Measurements from ENCODE around the gene VIPR2. TPM values are rescaled to one million over a fixed set of nuclear protein-coding genes. Genes with fewer than 3 reads are reported as not detected.
A peak's percentile ranks its signal among the peaks of the same experiment; 100 is the strongest.

The VIPR2 gene
- total and polyA plus RNA-seq, 8 donors: 0.28 to 0.80 (median 0.44) TPM

DNA sequence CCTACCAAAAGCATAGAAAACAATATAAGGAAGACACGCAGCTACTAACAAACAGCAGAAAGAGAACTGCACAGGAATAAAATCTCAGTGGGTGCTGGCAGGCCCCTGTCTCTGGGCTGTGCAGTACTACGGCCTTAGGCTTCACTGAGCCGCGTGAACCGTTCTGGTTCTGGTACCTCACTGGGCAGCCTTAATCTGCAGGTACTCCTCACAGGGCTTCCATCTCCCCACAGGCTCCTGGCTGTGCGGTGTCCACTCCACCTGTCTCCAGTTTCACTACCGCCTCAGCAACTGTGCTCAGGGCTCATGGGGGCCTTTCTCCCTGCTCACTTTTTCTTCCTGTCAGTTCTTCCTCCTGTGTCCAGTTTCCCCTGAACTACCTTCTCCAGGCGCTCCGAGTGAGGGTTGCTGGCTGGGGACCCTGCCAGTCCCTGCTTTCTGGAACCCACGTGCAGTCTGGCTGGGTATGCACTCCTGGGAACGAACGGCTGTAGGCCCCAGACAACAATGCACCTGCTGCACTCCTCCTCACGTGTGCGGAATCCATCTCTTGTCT lies 75.7 kb downstream of the VIPR2 start:
- no peak for DNase-seq
- Histone ChIP-seq H3K36me3 (no peaks in the 10 kb centered on the region), H3K4me3 (no peak overlapping the region), H3K27ac (no peak overlapping the region), H3K9me3 (no peaks in the 10 kb centered on the region), H3K4me1 (peaks cover 0 to 2% of the 10 kb centered on the region in 2 donors), H3K27me3 (no peaks in the 10 kb centered on the region)
- TF ChIP-seq, protein P1, sequence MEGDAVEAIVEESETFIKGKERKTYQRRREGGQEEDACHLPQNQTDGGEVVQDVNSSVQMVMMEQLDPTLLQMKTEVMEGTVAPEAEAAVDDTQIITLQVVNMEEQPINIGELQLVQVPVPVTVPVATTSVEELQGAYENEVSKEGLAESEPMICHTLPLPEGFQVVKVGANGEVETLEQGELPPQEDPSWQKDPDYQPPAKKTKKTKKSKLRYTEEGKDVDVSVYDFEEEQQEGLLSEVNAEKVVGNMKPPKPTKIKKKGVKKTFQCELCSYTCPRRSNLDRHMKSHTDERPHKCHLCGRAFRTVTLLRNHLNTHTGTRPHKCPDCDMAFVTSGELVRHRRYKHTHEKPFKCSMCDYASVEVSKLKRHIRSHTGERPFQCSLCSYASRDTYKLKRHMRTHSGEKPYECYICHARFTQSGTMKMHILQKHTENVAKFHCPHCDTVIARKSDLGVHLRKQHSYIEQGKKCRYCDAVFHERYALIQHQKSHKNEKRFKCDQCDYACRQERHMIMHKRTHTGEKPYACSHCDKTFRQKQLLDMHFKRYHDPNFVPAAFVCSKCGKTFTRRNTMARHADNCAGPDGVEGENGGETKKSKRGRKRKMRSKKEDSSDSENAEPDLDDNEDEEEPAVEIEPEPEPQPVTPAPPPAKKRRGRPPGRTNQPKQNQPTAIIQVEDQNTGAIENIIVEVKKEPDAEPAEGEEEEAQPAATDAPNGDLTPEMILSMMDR (IDR thresholded peaks at IDR 0.05): no peak
- no peak for ATAC-seq
- intact Hi-C loops (cut with DNase I): no loop called here

DNA sequence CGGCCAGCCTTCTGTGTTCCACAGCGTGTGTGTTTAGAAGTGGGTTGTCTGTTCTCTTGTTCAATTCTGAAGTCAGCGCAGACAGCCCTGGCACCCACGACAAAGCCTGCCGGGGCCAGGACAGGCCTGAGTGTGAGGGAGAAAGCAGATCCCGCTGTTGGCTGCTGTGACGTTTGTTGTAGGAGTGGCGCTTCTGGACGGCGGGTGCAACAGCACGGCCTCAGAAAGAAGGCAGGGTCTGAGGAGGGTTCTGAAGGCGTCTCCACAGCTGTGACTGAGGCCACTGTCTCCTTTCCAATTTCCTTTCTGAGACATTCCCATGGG lies 76.2 kb downstream of the VIPR2 start:
- Histone ChIP-seq H3K9me3 (no peaks in the 10 kb centered on the region), H3K4me3 (no peak overlapping the region), H3K36me3 (no peaks in the 10 kb centered on the region), H3K4me1 (peaks cover 0 to 2% of the 10 kb centered on the region in 2 donors), H3K27me3 (no peaks in the 10 kb centered on the region), H3K27ac (no peak overlapping the region)
- intact Hi-C loops (cut with DNase I): no loop called here
- TF ChIP-seq, protein P1 (IDR thresholded peaks at IDR 0.05): no peak
- DNase-seq (peak in 2 of 4 donors; percentile 45 to 58), ATAC-seq (peak; percentile 65)

DNA sequence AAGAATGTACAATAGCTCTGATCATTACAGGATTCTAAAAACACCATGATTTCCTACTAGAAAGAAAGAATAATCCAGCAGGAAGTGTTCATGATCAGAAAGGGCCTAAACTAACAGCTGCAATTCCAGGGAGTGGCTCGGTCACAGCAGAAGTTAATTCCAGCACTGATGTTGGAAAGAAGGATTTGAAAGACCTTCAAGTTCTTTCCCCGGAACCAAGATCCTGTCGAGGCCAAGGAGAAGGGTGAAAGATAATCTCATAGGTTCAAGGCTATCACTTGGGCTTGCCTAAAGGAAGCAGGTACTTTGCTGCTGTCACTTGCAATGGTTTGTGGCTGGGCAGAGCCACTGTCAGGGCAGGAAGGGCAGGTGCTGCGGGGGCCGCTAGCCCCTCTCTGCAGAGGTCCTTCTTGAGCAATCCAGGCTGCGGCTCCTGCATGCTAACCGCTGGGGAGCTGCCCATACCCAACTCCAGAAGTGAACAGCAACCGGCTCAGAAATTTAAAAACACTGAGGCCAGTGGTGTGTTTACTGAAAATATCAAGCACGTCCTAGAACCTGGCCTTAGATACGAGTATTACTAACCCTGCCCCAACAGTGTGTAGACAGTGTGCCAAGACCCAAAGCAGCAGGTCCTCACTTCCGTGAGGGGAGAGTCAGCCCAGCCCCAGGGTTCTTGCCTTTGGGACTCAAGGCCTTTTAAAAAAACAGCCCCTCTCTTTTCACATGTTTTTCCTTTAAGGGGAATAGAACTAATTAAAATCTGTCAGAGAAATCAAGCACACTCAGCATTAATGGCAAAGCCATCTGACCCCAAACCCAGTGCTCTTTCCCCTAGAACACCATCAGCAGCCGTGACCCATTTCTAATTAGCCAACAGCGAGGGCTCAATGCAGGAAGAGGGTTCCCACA lies 76.8 kb downstream of the VIPR2 start:
- intact Hi-C loops (cut with DNase I): no loop called here
- TF ChIP-seq, protein P1 (IDR thresholded peaks at IDR 0.05): no peak
- Histone ChIP-seq H3K4me1 (peaks cover 0 to 2% of the 10 kb centered on the region in 2 donors), H3K27me3 (no peaks in the 10 kb centered on the region), H3K4me3 (no peak overlapping the region), H3K36me3 (no peaks in the 10 kb centered on the region), H3K9me3 (no peaks in the 10 kb centered on the region), H3K27ac (no peak overlapping the region)
- ATAC-seq: no peak
- no peak for DNase-seq

DNA sequence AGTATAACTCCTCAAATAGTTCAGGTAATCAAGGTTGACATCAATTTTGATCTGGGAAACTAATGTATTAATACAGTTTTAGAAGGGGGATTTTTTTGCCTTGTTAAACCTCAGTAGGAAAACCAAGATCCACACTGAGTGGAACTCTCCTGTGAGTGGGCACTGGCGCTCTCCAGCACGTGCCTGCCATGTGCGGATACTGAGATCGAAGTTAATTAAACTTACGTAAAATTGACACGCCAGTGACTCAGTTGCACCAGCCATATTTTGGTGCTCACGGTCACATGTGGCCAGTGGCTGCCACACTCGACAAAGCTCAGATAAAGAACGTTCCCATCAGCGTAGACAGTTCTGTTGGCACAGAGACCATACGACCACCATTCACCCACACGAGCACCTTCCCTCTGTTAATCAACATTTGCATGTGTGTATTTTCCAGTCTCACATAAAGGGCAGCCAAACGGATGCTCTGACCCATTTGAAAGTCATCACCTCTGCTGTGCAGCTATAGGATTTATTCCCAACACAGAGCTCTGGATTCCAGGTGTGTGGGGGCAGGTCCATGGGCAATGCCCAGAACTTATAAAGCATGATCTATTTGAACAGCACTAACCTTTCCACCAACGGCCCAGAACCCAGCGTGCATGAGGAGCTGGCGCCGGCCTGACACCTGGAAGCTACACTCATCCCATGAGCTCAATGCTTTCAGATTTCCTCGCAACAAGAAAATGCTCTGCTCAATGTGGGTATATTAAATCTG lies 77.7 kb downstream of the VIPR2 start:
- TF ChIP-seq, protein P1 (IDR thresholded peaks at IDR 0.05): no peak
- DNase-seq (no peak), ATAC-seq (no peak)
- Histone ChIP-seq H3K4me3 (no peak overlapping the region), H3K27me3 (peaks cover 0 to 2% of the 10 kb centered on the region in 2 donors), H3K9me3 (no peaks in the 10 kb centered on the region), H3K4me1 (peaks cover 0 to 2% of the 10 kb centered on the region in 2 donors), H3K27ac (no peak overlapping the region), H3K36me3 (no peaks in the 10 kb centered on the region)
- intact Hi-C loops (cut with DNase I): no loop called here
